Stimulated activated CD4-positive, alpha-beta T cell treated with anti-CD3 and anti-CD28 coated beads, Interleukin-1b, Interleukin-23, amount 100 ng/mL, for 1 hour (primary cell): ENCODE measurements around the gene EGFR.

Source experiments
- DNase-seq, 2 donors: peaks; one replicate each; pipeline ENCODE4 v3.0.0-alpha.2; 2020; ENCODE audit warnings: low read depth in 2 of 2

EGFR gene

GRCh38 chr7:55081472-55082227, 62.8 kb downstream of the EGFR start:
- no peak for DNase-seq

GRCh38 chr7:55082228-55082603, 63.4 kb downstream of the EGFR start:
- DNase-seq = no peak

GRCh38 chr7:55083206-55083605, 64.4 kb downstream of the EGFR start:
- DNase-seq = no peak

- no peak for DNase-seq
Observed at GRCh38 chr7:55084307-55084706, 65.5 kb downstream of the EGFR start.

- no peak for DNase-seq
Observed at GRCh38 chr7:55085511-55086412, 66.9 kb downstream of the EGFR start.

GRCh38 chr7:55086413-55087201, 67.8 kb downstream of the EGFR start:
- no peak for DNase-seq

- DNase-seq = no peak
Observed at GRCh38 chr7:55087521-55087961, 68.7 kb downstream of the EGFR start.

GRCh38 chr7:55088107-55088506, 69.3 kb downstream of the EGFR start:
- no peak for DNase-seq

GRCh38 chr7:55088620-55089019, 69.8 kb downstream of the EGFR start:
- no peak for DNase-seq

GRCh38 chr7:55092186-55092974, 73.6 kb downstream of the EGFR start:
- no peak for DNase-seq

GRCh38 chr7:55092975-55093373, 74.2 kb downstream of the EGFR start:
- DNase-seq = no peak

GRCh38 chr7:55093674-55094073, 74.9 kb downstream of the EGFR start:
- no peak for DNase-seq

GRCh38 chr7:55094092-55094690, 75.4 kb downstream of the EGFR start:
- no peak for DNase-seq

GRCh38 chr7:55095672-55096071, 76.9 kb downstream of the EGFR start:
- no peak for DNase-seq

GRCh38 chr7:55096323-55096722, 77.5 kb downstream of the EGFR start:
- no peak for DNase-seq

- DNase-seq = no peak
Observed at GRCh38 chr7:55097100-55097499, 78.3 kb downstream of the EGFR start.

- no peak for DNase-seq
Observed at GRCh38 chr7:55099066-55099820, 80.4 kb downstream of the EGFR start.

- DNase-seq = no peak
Observed at GRCh38 chr7:55099821-55100543, 81.2 kb downstream of the EGFR start.

GRCh38 chr7:55100544-55101327, 81.9 kb downstream of the EGFR start:
- DNase-seq = no peak
